SKM-1 treated with dmso at 0.1 percent for 144 hours (cell line): Measurements from ENCODE around the gene UCN3.
"Not testable (repeated sequence)": the region's sequence is repeated elsewhere in the genome, so short reads cannot be mapped to it uniquely, and the experiment has no call there.

ENCODE experiments used
- DNase-seq: peaks from one replicate; lab custom pipeline; 2025; ENCODE audit not compliant: unreplicated experiment; lab: John Stamatoyannopoulos, UW

The UCN3 gene

DNA sequence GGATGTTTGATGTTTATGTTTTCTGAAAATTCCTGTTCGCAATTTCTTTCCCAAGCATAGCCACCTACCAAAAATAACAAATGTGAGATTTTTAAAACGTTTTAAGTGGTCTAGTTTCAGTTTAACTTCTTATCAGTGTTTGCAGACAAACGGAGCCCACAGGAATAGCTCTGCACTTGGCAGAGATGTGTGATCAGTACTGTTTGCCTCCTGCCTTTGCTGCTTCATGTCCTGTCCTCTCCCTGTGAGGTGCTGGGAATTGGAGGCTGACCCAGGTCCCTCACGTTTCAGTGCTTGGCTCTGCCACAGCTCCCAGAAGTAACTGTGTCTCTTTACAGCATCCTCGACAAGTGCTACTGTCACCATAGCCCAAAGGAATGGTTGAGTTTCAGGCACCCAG, 1.2 kb downstream of the UCN3 start:
- no peak for DNase-seq

DNA sequence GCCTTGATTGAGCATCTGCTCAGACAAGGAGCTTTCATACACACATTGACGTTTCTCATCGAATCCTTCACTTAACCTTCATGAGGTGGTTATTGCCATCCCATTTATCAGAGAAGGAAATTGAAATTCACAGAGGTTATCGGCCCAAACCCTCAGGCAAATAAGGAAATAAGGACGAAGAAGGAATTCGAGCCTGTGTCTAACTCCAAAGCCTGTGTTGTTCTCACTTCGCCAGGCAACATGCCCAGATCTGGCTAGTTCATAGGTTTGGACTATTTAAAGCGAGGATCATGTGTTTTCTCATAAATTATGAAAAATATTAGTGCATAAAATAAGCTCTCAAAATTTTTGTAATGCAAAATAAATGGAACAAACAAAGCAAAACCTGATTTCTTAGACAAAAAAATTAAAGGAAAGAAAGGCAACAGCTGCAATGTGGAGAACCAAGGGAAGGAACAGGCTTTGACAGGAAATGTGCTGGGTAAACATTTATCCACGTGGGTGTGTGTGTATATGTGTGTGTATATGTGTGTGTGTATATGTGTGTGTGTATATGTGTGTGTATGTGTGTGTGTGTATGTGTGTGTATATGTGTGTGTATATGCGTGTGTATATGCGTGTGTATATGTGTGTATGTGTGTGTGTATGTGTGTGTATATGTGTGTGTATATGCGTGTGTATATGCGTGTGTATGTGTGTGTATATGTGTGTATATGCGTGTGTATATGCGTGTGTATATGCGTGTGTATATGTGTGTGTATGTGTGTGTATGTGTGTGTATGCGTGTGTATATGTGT, 4.8 kb downstream of the UCN3 start:
- no peak for DNase-seq

GRCh38 chr10:5370493-5371352, 6.0 kb downstream of the UCN3 start:
- DNase-seq = no peak

- no peak for DNase-seq
These were observed 8.5 kb downstream of the UCN3 start for GRCh38 chr10:5373307-5373706.

DNA sequence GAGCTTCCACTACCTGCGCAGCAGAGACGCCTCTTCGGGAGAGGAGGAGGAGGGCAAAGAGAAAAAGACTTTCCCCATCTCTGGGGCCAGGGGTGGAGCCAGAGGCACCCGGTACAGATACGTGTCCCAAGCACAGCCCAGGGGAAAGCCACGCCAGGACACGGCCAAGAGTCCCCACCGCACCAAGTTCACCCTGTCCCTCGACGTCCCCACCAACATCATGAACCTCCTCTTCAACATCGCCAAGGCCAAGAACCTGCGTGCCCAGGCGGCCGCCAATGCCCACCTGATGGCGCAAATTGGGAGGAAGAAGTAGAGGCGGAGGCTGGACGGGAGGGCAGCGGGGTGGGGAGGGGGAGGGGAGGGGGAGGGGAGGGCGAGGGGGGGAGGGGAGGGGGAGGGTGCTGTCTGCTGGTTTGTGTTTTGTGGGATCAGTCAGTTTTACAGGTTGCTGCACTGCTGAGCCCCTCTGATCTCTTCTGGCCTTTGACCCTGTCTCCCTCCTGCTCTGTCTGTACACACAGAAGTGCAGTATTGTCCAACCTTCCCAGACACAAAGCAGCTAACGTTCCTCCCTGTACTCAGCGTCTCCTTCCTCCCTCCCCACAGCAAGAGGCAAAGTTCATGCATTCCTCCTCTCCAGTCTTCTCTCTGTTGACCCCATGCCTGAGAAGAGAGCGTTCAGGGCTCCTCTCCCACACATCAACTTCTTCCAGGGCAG, 9.3 kb downstream of the UCN3 start:
- no peak for DNase-seq

- DNase-seq = no peak
These were observed 11.7 kb downstream of the UCN3 start for GRCh38 chr10:5376450-5376849.

DNA sequence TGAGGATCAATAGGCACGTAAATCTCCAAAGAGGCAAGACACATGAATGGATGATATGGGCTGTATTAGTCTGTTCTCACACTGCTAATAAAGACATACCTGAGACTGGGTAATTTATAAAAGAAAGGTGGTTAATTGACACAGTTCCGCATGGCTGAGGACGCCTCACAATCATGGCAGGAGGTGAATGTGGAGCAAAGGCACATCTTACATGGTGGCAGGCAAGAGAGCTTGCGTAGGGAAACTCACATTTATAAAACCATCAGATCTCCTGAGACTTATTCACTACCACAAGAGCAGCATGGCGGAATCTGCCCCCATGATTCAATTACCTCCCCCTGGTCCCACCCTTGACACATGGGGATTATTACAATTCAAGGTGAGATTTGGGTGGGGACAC, 14.4 kb downstream of the UCN3 start:
- not testable (repeated sequence) for DNase-seq

- DNase-seq = not testable (repeated sequence)
These were observed 15.6 kb downstream of the UCN3 start for GRCh38 chr10:5380395-5380794.

DNA sequence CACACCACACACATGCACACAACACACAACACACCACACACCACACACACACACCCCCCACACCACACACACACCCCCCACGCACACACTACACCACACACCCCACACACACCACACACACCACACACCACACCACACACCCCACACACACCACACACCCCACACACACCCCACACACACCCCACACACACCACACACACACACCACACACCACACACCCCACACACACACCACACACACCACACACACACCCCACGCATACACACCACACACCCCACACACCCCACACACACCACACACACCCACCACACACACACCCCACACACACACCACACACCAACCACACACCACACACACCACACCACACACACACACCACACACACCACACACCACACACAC, 16.4 kb downstream of the UCN3 start:
- DNase-seq = no peak

- DNase-seq = no peak
These were observed 20.5 kb downstream of the UCN3 start for GRCh38 chr10:5385224-5385623.

GRCh38 chr10:5387169-5387568, 22.4 kb downstream of the UCN3 start:
- no peak for DNase-seq

GRCh38 chr10:5390607-5391205, 25.9 kb downstream of the UCN3 start:
- no peak for DNase-seq

- no peak for DNase-seq
These were observed 27.0 kb downstream of the UCN3 start for GRCh38 chr10:5391790-5392189.

DNA sequence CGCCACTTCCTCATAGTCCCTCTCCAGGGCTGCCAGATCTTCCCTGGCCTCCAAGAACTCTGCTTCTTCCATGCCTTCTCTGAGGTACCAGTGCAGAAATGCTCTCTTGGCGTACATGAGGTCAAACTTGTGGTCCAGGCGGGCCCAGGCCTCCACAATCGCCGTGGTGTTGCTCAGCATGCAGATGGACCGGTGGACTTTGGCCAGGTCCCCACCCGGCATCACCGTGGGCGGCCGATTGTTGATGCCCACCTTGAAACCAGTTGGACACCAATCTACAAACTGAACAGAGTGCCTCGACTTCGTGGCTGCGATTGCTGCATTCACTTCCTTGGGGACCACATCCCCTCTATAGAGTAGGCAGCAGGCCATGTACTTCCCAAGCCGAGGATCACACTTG, 28.8 kb downstream of the UCN3 start:
- DNase-seq = no peak

- no peak for DNase-seq
These were observed 30.4 kb downstream of the UCN3 start for GRCh38 chr10:5395168-5395567.

DNA sequence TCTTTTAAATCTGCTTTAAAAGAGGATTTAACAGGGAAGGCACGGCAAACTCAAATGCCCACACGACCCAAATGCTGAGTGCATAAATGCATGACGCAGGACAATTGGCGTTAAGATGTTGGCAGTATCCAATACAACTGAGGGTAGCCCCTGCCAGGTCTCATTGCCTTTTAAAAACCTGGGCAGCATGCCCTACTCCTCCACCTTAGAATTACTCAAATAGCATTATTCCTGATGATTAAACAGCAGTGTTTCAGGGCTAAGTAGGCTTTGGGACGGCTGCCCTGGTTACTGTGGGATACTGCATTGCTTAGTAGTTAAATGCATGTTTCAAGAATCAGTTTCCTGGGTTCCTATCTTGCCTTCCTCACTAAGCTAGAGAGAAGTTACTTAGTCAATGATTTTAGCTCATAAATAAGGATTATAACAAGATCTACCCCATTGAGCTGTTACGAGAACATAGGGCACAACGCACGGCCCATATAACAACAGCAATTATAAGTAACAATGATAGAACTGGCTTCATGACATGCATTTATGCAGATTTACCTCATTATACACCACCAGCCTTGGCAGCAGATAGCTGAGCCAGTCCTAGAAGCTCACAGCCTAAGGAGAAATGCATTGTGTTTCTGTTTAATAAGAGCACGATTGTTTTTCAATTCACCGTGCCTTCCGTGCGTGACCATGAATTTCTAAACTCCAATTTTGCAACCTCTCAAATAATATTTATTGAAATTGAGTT, 32.0 kb downstream of the UCN3 start:
- no peak for DNase-seq

DNA sequence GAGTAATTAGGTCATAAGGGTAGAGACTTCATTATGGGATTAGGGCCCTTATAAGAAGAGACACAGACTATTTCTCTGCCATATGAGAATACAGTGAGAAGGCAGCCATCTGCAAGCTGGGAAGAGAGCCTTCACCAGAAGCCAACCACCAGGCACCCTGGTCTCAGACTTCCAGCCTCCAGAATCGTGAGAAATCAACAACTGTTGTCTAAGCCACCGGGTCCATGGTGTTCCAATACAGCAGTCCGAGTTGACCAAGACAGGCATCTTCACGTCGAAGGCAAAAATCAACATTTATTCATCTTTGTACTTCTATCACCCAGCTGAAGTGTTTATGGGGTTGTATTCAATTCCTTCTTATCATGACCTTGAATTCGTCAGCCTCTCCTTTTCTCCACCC, 34.6 kb downstream of the UCN3 start:
- DNase-seq = no peak

GRCh38 chr10:5400468-5401240, 35.9 kb downstream of the UCN3 start:
- no peak for DNase-seq

DNA sequence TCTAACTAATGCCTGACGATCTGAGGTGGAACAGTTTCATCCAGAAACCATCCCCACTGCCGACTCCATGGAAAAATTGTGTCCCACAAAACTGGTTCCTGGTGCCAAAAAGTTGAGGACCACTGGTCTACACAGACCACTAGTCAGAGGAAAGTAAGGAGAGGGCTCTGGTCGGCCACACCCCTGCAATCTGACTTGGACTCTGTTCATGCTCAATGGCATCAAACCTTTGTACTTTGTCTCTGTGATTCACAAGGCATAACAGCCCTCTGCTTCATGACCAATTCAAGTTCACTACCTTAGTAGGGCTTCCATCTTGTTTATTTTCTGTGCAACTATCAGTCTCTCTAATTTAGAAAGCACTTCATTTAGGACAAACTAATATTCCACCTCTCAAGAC, 38.0 kb downstream of the UCN3 start:
- no peak for DNase-seq
